ENCODE measurements around the gene TMEM175.

TMEM175 gene

GRCh38 chr4:931960-932712 is at the start of gene TMEM175, which contains the start of gene GAK:
TMEM175 (plus strand) TSS chr4:932460; CDS start chr4:947740, 15,280 bp downstream.
GAK (minus strand) TSS chr4:932316; CDS start chr4:932187, 129 bp downstream.
- DNase-seq = peak; percentile 94

GRCh38 chr4:882646-883045 is 49.6 kb upstream of the TMEM175 start:
- no peak for DNase-seq

- DNase-seq = no peak
Observed at GRCh38 chr4:883377-884095, 48.7 kb upstream of the TMEM175 start.

- no peak for DNase-seq
Observed at GRCh38 chr4:884259-884658, 48.0 kb upstream of the TMEM175 start.

- no peak for DNase-seq
Observed at GRCh38 chr4:884896-885295, 47.4 kb upstream of the TMEM175 start.

- no peak for DNase-seq
Observed at GRCh38 chr4:885353-885752, 46.9 kb upstream of the TMEM175 start.

- no peak for DNase-seq
Observed at GRCh38 chr4:886244-886643, 46.0 kb upstream of the TMEM175 start.

- DNase-seq = no peak
Observed at GRCh38 chr4:887034-887763, 45.1 kb upstream of the TMEM175 start.

- DNase-seq = no peak
Observed at GRCh38 chr4:888029-888428, 44.2 kb upstream of the TMEM175 start.

GRCh38 chr4:889516-889915 is 42.7 kb upstream of the TMEM175 start:
- no peak for DNase-seq

- no peak for DNase-seq
Observed at GRCh38 chr4:890036-890695, 42.1 kb upstream of the TMEM175 start.

- peak; percentile 11 for DNase-seq
Observed at GRCh38 chr4:891747-892146, 40.5 kb upstream of the TMEM175 start.

- DNase-seq = no peak
Observed at GRCh38 chr4:892780-893179, 39.5 kb upstream of the TMEM175 start.

GRCh38 chr4:893276-893994 is 38.8 kb upstream of the TMEM175 start:
- no peak for DNase-seq

- DNase-seq = no peak
Observed at GRCh38 chr4:893995-894705, 38.1 kb upstream of the TMEM175 start.

- no peak for DNase-seq
Observed at GRCh38 chr4:895596-895995, 36.7 kb upstream of the TMEM175 start.

- DNase-seq = no peak
Observed at GRCh38 chr4:896216-896615, 36.0 kb upstream of the TMEM175 start.

- no peak for DNase-seq
Observed at GRCh38 chr4:896630-897029, 35.6 kb upstream of the TMEM175 start.

- no peak for DNase-seq
Observed at GRCh38 chr4:898123-898522, 34.1 kb upstream of the TMEM175 start.

GRCh38 chr4:898869-899555 is 33.2 kb upstream of the TMEM175 start:
- no peak for DNase-seq

GRCh38 chr4:899556-899906 is 32.7 kb upstream of the TMEM175 start:
- no peak for DNase-seq
